Erythroblast (primary cell): ENCODE data around the gene DGLUCY.
A peak's percentile ranks its signal among the peaks of the same experiment; 100 is the strongest.
"Not testable (repeated sequence)": the region's sequence is repeated elsewhere in the genome, so short reads cannot be mapped to it uniquely, and the experiment has no call there.

Experiments used
- DNase-seq, 2 experiments: peaks; one replicate each; lab custom pipeline; 2025; lab: John Stamatoyannopoulos, UW
- GATA1 ChIP-seq: IDR thresholded peaks from 2 replicates; pipeline ENCODE4 v1.6.1; 2011; ENCODE audit warnings: low read depth, mild to moderate bottlenecking, control low read depth, low read length, moderate library complexity
- POLR2A ChIP-seq: IDR thresholded peaks from 2 replicates; pipeline ENCODE4 v1.6.1; 2011; ENCODE audit warnings: mild to moderate bottlenecking, low read length

The DGLUCY gene

GRCh38 chr14:91139776-91140175 lies 25.9 kb downstream of the DGLUCY start:
- DNase-seq: no peak
- TF ChIP-seq POLR2A (no peak), GATA1 (no peak)

- TF ChIP-seq GATA1 (no peak), POLR2A (no peak)
- peak in 1 of 2 experiments; percentile 28 for DNase-seq
Measured at GRCh38 chr14:91140672-91141071, 26.8 kb downstream of the DGLUCY start.

- no peak for TF ChIP-seq POLR2A
- no peak for TF ChIP-seq GATA1
Measured at GRCh38 chr14:91142214-91142668, 28.4 kb downstream of the DGLUCY start.

GRCh38 chr14:91143862-91144261 lies 30.0 kb downstream of the DGLUCY start:
- DNase-seq: no peak

More at GRCh38 chr14:91142214-91142668, 28.4 kb downstream of the DGLUCY start:
- no peak for DNase-seq

GRCh38 chr14:91144425-91145145 lies 30.7 kb downstream of the DGLUCY start:
- TF ChIP-seq GATA1 (no peak), POLR2A (no peak)

More at GRCh38 chr14:91143862-91144261, 30.0 kb downstream of the DGLUCY start:
- TF ChIP-seq GATA1: no peak
- TF ChIP-seq POLR2A: no peak

GRCh38 chr14:91145391-91146160 lies 31.7 kb downstream of the DGLUCY start:
- DNase-seq: no peak
- TF ChIP-seq POLR2A (no peak), GATA1 (no peak)

More at GRCh38 chr14:91144425-91145145, 30.7 kb downstream of the DGLUCY start:
- no peak for DNase-seq

- DNase-seq: no peak
- TF ChIP-seq GATA1 (no peak), POLR2A (no peak)
Measured at GRCh38 chr14:91146661-91147060, 32.8 kb downstream of the DGLUCY start.

GRCh38 chr14:91149462-91149861 lies 35.6 kb downstream of the DGLUCY start:
- peak; percentile 66 to 76 for DNase-seq
- TF ChIP-seq GATA1: no peak
- TF ChIP-seq POLR2A: no peak

GRCh38 chr14:91152499-91152898 lies 38.6 kb downstream of the DGLUCY start:
- no peak for TF ChIP-seq POLR2A
- no peak for TF ChIP-seq GATA1
- no peak for DNase-seq

GRCh38 chr14:91153360-91153759 lies 39.5 kb downstream of the DGLUCY start:
- TF ChIP-seq GATA1: no peak
- TF ChIP-seq POLR2A: no peak
- no peak for DNase-seq

GRCh38 chr14:91154851-91155625 lies 41.2 kb downstream of the DGLUCY start:
- DNase-seq: peak; percentile 6 to 9
- TF ChIP-seq POLR2A (no peak), GATA1 (no peak)

GRCh38 chr14:91155626-91156089 lies 41.8 kb downstream of the DGLUCY start:
- TF ChIP-seq GATA1 (no peak), POLR2A (no peak)
- DNase-seq: no peak

- DNase-seq: not testable (repeated sequence)
Measured at GRCh38 chr14:91156142-91156666, 42.3 kb downstream of the DGLUCY start.

- DNase-seq: not testable (repeated sequence)
Measured at GRCh38 chr14:91156877-91157276, 43.0 kb downstream of the DGLUCY start.
